GM18858 (cell line): ENCODE measurements around the gene MACC1.
A peak's percentile ranks its signal among the peaks of the same experiment; 100 is the strongest.
"Not testable (repeated sequence)": the region's sequence is repeated elsewhere in the genome, so short reads cannot be mapped to it uniquely, and the experiment has no call there.

ENCODE experiments used
- ATAC-seq: cut with Tn5 transposase; IDR thresholded peaks from one replicate; pipeline ENCODE4 v1.9.1; 2021; ENCODE audit not compliant: unreplicated experiment

MACC1 gene

GRCh38 chr7:20133803-20134202, 83.4 kb downstream of the MACC1 start:
- no peak for ATAC-seq

GRCh38 chr7:20132585-20132984, 84.6 kb downstream of the MACC1 start:
- ATAC-seq: no peak

- no peak for ATAC-seq
These were observed 85.4 kb downstream of the MACC1 start for GRCh38 chr7:20131776-20132175.

GRCh38 chr7:20129920-20130319, 87.3 kb downstream of the MACC1 start:
- no peak for ATAC-seq

GRCh38 chr7:20128001-20128400, 89.2 kb downstream of the MACC1 start:
- ATAC-seq: no peak

GRCh38 chr7:20126060-20126459, 91.1 kb downstream of the MACC1 start:
- not testable (repeated sequence) for ATAC-seq

- ATAC-seq: not testable (repeated sequence)
These were observed 93.1 kb downstream of the MACC1 start for GRCh38 chr7:20124087-20124486.

GRCh38 chr7:20122653-20123316, 94.4 kb downstream of the MACC1 start:
- ATAC-seq: not testable (repeated sequence)

GRCh38 chr7:20122073-20122472, 95.1 kb downstream of the MACC1 start:
- ATAC-seq: no peak

GRCh38 chr7:20121404-20121803, 95.8 kb downstream of the MACC1 start:
- no peak for ATAC-seq

- ATAC-seq: not testable (repeated sequence)
These were observed 96.5 kb downstream of the MACC1 start for GRCh38 chr7:20120611-20121168.

- ATAC-seq: no peak
These were observed 100.3 kb downstream of the MACC1 start for GRCh38 chr7:20116869-20117268.

GRCh38 chr7:20114468-20114867, 102.7 kb downstream of the MACC1 start:
- ATAC-seq: peak; percentile 82

- peak; percentile 93 for ATAC-seq
These were observed 103.7 kb downstream of the MACC1 start for GRCh38 chr7:20113427-20114027.

- no peak for ATAC-seq
These were observed 104.5 kb downstream of the MACC1 start for GRCh38 chr7:20112696-20113095.

- ATAC-seq: no peak
These were observed 105.2 kb downstream of the MACC1 start for GRCh38 chr7:20111821-20112542.

- no peak for ATAC-seq
These were observed 109.6 kb downstream of the MACC1 start for GRCh38 chr7:20107582-20107981.

GRCh38 chr7:20104696-20105095, 112.5 kb downstream of the MACC1 start:
- no peak for ATAC-seq

GRCh38 chr7:20102982-20103381, 114.2 kb downstream of the MACC1 start:
- no peak for ATAC-seq

GRCh38 chr7:20095862-20096261, 121.3 kb downstream of the MACC1 start:
- no peak for ATAC-seq

- no peak for ATAC-seq
These were observed 121.7 kb downstream of the MACC1 start for GRCh38 chr7:20095436-20095835.

GRCh38 chr7:20089431-20089830, 127.8 kb downstream of the MACC1 start:
- ATAC-seq: no peak
